GM21528 (cell line): ENCODE data around the gene CACNB2.

ENCODE experiments used
- ATAC-seq: cut with Tn5 transposase; IDR thresholded peaks from one replicate; pipeline ENCODE4 v1.9.1; 2021; ENCODE audit warnings: mild to moderate bottlenecking, moderate library complexity; ENCODE audit not compliant: unreplicated experiment, low FRiP score

Gene CACNB2

DNA sequence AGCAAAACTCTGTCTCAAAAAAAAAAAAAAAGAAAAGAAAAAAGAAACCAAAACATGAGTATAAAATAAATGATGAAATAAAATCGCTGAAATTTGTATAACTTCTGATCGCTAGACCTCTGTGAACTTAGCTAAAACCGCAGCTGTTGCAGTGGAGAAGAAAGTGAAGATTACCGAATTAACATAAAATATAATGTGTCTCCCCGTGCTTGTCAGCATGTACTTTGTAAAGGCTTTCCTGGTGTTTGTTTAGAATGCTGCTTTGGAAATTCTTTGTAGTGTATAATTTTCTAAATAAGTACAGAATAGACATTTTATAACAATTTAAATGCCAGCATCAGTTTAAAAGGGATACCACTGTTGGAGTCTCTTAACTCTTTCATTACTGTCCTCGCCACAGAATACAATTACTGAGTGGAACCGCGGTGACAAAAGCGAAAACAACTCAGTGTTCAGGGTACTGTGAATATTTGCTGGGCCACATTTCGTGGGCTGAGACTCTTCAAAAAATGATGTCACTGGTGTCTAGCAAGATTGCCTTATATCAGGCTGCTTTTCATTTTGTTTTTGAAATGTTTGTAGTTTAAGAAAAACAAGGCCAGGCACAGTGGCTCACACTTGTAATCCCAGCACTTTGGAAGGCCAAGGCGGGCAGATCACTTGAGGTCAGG lies 343.4 kb downstream of the CACNB2 start:
- no peak for ATAC-seq

DNA sequence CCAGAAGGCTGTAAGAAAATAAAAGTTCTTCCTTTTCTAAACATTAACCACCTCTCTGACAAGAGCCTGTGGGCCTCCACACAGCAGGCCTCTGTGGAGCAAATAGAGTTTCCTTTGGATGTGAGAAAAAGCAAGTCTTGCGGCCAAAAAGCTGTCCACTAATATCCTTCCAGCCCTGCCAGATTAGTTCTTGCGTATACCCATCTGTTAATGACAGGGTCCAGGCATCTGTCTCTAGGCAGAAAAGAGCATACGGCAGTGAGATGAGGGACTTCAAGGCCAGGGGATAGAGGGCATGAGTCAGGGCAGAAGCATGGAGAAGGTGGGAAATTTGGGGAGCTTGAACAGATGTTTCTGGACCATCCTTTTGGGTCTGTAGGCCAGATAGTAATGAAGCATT lies 346.2 kb downstream of the CACNB2 start:
- no peak for ATAC-seq

DNA sequence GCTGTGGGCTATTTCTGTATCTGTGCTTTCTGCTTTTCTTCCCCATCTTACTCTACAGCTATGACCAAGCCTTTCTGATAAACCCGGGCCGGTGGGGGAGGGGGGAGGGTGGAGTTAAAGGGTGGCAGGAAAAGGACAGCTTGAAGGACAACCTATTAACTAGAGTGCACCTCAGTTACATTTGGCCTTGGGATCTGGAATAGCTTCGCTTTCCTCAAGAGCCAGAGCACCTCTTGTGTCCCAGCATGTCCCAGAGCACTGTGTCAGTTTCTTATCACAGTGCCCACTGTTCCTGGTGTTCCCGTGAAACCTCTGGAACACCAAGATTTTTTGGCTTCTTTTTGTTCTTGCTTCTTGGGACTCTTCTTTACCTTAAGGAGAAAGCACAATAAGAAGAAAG lies 350.5 kb downstream of the CACNB2 start:
- no peak for ATAC-seq

DNA sequence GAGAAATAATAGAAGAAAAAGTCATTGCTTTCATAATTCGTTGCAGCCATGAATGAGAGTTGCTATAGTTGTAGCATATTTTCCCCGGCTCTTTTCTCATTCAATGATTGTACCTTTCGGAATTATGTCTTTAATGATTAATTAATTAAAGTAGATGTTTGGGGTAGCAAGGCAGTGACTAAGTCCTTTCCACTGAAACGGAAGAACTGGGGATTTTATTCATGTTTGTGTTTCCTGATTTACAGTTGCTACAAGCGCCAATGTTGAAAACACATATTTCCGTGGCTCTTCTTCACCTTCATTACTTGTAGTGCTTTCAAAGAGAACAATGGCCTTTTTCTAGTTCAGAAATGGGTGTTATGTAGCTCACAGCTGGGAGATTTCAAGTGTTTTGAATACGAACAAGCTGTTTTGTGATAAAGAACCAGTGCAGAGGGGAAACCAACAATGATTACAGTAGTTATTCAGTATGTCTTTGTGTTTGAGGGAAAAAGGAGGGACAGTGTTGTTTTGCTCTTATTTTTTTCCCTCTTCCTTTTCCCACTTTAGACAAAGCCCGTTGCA lies 357.7 kb downstream of the CACNB2 start:
- ATAC-seq: no peak

DNA sequence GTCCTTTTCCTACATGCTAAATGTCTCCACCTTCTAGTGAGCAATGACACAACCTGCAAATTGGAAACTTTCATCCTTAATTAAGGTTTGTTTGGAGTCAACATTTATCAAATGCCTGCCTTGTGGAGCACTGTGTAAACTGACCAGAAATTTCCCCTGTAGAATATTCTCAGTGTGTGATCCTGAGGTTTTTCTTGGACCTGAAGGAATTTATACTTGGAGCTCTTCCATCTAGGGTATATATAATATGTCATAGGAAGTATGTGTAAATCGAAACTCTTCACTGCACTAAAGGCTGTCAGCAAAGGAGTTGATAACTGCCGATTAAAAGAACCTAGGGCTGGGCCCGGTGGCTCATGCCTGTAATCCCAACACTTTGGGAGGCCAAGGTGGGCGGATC lies 358.8 kb downstream of the CACNB2 start:
- ATAC-seq: no peak

DNA sequence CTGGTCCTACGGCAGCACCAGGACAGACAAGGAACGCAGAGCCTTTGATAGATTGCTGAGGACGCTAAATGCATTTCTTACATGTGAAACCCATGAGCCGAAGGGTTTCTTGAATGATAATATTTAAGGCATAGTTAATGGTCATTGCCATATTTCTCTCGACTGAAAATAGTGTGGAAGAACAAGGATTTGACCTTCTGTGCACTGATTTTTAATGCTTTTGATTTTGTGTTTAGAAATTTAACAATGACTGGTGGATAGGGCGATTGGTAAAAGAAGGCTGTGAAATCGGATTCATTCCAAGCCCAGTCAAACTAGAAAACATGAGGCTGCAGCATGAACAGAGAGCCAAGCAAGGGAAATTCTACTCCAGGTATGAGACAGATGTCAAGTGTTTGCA lies 360.4 kb downstream of the CACNB2 start:
- ATAC-seq: no peak

DNA sequence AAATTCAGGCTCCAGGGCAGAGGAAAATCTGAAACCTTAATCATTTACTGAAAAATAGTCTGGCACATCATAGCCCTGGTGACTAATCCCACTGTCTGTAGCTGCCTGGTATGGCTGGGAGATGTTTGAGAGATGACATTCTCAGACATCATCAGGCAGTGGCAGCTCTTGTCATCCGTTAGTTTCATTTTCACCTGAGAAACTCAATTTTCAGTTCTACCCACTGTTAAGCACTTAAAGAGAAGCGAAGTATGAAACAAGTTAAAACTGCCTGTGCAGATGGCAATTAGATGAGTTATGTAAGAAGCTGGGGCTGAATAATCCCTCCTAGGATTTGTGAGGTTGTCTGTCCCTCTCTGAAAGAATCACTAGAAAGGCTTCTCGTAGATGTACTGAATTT lies 361.0 kb downstream of the CACNB2 start:
- peak; percentile 95 for ATAC-seq

DNA sequence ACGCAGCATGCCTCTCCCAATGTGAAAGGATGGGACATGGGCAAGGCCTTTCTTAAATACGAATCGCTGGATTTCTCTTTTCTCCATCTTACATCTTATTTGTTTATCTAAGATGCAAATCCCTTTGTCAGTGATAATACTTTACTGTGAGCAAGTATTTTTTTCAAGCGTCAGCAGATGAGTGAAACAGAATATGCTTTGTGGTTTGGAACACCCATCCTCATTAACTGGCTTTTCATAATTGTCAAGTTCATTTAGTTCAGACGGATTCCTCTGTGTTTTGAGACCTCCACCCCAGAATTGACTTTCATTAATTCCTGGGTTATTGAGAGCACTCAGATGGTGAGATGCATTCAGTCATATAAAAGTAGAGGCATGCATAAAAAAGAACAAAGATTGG lies 361.4 kb downstream of the CACNB2 start:
- no peak for ATAC-seq

DNA sequence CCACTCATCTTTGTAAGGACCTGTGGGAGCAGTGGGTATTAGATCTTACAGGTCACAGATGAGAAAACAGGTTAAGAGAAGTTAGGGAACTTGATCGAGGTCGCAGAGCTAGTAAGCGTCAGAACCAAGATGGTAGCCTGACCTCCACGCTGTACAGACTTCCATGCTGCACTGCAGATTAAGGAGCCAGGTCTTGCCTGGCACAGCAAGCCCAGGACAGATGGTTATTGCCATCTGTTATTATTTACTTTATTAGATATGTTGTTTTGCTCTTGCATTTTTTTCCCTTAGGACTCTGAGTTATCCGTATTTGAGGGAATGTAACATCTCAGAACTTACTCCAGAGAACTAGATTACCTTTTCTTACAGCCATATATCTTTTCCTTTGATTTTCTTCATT lies 363.9 kb downstream of the CACNB2 start:
- ATAC-seq: no peak

DNA sequence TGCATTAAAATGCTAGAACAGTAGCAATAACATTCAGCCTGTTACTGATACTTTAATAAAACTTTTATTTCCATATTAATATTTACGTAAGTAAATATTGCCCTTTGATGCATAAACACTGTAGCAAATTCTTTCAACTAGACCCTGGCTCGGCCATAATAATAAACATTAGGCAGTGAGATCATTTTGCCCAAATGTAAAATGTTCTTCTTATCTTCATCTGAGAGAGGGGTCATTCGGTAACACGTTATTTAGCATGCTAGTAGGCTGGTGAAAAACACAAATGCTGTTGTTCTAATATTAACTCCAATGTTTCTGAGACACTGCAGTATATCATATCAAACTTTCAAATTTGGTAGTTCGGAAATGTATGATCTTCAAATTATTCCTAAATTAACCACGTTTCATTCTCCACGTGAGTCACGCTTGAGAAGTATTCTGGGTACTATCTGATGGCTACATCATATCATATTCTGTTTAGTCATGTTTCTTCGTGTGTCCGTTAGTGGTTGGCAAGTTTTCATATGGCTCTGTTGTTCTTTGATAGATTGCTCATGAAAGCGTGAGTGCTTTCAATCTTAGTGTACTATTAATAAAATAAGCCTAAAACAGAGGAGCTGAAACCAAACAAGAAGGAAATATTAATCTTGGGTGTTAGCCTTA lies 365.4 kb downstream of the CACNB2 start:
- no peak for ATAC-seq

DNA sequence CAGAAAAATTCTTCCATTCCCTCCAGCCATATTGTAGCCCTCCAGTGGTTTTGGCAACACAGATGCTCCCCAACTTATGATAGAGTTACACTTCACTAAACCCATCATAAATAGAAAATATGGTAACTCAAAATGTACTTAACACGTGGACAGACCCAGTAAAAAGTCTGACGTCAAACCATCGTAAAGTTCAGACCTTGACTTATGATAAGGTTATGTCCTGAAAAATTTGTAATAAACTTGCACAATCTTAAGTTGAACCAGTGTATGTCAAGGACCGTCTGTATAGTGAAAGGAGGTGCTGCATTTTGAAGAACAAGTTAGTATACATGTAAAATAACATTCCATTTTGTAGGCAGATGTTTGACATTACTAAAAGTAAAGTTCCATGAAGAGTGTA lies 368.4 kb downstream of the CACNB2 start:
- no peak for ATAC-seq

DNA sequence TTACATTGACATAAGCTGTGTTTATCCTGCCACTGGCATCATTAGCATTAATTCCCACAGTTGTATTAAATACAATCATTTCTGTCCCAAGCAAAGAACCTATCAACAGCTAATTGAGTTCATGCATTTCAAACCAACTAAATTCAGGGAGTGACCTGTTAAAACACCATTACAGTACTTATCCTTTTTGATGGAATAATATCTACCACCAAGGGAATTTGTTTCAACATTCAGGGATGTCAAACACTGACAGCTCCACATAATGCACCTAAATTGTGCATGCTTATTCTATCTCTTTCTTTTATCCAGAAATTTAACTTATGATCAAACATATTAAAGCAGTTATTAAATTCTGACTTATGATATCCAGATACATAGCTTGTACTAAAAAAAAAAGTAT lies 374.3 kb downstream of the CACNB2 start:
- no peak for ATAC-seq

DNA sequence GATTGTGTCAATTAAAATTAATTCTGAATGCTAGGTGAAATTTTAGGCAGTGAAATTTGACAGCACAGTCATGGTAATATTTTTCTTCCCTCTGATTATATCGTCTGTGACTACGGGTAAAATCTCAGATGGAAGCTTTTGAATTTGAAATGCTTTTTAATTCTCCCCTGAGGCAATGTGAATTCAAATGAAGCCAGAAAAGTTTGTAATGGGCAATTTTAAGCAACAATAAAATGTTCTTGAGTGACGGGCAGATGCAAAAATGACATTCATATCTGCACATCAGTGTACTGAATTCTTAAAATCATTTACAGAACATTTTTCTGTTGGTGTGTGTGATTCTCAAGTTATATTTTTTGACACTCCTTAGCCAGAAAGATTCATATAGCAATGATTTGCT lies 376.6 kb downstream of the CACNB2 start:
- ATAC-seq: no peak

DNA sequence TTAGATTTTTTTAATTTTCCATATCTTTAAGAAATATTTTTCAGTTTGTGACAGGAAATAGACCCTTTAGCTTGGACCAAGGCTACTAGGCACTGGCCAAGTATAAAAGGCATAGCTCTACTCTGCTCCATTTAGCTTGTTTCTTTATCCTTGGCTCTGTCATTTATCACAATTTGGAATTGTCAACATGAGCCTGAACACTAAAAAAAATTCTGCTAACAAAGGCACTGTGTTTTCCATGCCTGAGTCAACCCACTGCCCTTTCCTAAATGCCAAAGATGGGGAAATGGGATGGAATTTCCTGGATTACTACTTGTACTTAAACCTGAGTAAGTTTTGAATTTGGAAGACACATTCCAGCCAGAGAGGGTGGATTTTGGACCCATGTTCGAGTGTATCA lies 382.8 kb downstream of the CACNB2 start:
- ATAC-seq: no peak

DNA sequence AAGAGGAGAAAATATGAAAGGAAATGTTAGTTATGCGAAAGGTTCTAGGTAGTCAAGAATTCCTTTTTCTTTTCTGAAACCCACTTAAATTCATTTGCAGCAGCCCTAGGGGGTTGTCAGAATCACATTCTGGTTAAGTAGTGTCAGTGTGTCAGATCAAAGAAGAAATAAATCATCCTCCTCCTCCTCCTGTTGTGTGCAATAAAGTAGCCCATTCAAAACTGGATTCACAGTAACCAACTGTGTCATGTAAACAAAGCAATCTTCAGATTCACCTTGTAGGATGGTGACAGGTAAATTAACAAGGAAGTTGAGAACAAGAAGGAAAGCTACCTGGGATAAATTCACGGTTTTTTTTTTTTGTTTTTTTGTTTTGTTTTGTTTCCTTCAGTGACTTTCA lies 383.6 kb downstream of the CACNB2 start:
- ATAC-seq: no peak

DNA sequence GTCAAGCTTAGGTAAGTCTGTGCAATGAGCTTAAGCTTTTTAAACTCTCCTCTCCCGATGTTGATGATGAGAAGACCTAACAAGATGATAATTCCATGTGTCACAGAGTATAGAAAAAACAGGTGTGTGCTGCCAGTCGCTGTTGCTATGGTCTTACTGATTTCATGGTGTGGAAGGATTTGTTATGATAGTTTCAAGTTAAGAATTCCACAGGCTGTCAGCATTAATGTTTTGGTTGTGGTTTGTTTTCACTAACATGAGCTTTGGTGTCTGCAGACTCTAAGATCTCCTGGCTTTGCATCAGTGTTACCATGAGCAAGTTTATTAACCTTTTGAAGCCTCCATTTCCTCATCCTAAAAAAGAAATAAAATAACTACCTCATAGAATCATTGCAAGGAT lies 387.5 kb downstream of the CACNB2 start:
- no peak for ATAC-seq

DNA sequence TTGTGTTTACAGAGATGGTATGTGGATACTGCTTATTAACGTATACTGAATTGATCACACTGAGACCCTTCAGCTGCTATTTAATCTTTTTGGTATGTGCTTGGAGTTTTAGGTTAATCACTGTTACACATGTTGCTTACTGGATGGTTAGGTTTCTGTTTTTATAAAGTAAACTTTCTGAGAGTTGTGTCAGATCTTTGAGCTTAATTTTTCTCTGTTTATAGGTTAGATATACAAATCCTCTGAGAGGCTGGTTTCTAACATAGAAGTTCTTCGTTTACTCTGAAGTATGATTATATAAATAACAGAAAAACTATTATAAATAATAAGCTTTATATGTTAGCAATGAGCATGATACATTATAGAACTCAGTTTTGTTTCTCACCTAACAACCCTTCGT lies 388.1 kb downstream of the CACNB2 start:
- no peak for ATAC-seq

DNA sequence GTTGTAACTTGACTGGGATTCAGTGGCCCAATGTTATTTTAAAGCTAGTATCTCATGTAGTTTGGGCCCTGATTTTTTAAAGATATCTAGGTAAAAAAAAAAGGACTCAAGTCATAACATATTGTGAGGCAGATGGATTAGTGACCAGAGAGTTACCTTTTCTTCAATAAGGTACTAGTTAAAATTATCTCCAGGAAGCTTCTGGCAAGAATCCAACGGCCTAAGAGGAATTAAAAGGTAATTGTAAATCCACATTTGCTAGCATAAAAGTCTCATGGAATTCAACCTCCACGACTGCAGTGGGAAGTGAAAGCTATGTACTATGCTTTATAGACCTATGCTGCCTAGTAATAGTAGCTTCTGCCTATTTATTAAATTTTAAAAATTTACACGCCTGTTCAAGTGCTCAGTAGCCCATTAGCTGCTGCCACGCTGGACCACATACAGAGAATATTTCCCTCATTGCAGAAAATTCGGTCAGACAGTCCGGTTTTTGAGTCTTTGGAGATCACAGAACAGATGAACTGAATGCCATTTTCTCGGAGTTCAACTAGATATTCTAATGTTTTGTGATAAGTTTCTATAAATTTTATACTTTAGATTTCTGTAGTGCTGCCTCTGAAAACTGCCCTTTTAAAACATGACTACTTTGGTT lies 392.8 kb downstream of the CACNB2 start:
- no peak for ATAC-seq

DNA sequence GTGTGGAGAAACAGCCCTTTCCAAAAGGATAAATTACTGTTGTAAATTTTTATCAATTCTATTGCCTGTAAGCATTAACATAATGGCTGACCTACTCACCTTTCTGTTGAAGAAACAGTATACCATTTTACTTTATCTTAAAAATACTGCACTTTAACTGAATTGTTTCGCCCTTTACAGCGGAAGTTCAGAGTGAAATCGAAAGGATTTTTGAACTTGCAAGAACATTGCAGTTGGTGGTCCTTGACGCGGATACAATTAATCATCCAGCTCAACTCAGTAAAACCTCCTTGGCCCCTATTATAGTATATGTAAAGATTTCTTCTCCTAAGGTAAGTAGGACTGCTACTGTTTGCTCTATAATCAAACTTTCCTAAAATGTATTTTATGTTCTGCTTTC lies 393.7 kb downstream of the CACNB2 start:
- no peak for ATAC-seq

DNA sequence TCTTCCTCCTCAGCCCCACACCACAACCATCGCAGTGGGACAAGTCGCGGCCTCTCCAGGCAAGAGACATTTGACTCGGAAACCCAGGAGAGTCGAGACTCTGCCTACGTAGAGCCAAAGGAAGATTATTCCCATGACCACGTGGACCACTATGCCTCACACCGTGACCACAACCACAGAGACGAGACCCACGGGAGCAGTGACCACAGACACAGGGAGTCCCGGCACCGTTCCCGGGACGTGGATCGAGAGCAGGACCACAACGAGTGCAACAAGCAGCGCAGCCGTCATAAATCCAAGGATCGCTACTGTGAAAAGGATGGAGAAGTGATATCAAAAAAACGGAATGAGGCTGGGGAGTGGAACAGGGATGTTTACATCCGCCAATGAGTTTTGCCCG lies 399.1 kb downstream of the CACNB2 start:
- ATAC-seq: no peak

DNA sequence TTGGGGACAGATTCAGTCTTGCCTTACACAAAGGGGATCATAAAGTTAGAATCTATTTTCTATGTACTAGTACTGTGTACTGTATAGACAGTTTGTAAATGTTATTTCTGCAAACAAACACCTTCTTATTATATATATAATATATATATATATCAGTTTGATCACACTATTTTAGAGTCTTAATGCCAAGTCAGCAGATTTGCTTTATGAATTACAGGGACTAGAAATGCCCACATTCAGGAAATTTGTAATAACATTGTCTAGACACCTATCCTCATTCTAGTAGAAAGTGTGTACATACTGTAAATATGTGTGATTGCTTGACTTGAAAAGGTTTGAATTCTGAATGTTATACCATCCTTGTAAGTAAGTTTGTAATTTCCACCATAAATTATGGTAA lies 400.0 kb downstream of the CACNB2 start:
- ATAC-seq: no peak

DNA sequence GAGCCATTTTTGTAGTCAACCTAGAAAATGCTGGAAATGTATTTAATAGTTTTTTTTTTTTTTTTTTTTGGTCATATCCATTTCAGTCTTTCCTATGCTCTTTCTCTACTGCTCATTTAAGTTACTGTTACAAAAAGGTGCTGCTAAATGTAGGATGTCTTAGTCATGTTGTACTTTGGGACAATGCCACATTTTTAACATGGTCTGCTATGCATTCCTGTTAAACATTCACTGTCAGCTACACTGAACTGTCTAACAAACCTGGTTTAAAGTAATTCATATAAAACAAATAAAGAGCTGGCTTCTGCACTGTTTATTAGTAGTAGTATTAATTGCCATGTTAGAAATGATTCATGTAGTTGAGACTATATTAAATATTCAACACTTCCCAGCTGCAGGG lies 402.6 kb downstream of the CACNB2 start:
- ATAC-seq: no peak
